Activated CD8-positive, alpha-beta memory T cell treated with anti-CD3 and anti-CD28 coated beads, Interleukin-2, amount 50 U/mL, for 1 hour (primary cell): ENCODE measurements around the gene SETBP1.

ENCODE experiments used
- DNase-seq: peaks from one replicate; pipeline ENCODE4 v3.0.0-alpha.2; 2020; ENCODE audit errors: extremely low read depth

Gene SETBP1

DNA sequence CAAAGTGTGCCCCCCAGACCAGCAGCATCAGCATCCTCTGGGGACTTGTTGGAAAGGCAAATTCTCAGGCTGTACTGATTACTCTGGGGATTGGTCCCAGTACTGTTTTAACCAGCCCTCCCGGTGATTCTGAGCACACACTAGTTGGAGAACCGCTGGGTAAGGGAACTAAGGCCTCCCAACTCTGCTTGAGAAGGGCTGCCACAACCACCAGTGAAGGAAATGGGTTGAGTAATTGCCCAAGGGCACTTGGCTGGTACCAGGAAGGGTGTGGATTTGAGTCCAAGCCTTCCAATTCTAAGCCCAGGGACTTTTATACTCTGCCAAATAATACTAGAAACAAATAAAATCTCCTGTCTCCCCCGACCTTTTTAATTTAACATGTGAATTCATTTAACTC lies 219.9 kb downstream of the SETBP1 start:
- no peak for DNase-seq

DNA sequence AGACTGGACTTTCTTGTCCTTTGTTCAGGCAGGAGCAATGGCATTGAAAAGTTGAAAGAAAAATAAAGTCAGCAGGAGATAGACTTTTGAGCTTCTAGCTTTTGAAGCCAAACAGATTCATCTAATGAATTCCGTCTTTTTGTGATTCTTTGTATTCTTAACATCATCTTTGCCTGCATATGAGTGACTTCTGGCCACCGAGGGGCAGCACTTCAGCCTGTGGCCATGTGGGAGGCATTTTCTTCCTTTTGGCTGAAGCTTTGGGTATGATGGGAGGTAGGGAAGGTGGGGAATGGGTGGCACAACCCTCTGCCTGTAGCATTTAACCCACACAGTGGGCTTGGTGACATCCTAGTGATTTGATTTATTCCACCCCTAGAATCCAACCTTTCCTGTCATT lies 220.6 kb downstream of the SETBP1 start:
- no peak for DNase-seq

DNA sequence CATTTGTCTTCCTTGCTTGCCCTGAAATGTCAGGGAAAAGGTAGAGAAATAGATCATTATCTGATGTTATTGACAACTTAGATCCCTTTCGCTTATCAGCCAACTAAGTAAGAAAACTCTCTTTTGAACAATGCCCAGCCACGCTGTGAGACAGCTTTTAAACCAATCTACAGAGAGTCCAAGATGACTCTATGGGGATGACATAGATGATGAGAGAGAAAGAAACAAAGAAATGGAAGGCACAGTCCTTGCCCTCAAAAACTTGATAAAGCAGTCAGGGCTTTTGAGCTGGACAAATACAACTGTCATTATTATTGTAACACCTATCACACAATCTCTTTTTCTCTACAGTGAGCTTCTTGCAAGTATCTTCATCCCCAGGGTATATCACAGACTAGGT lies 222.6 kb downstream of the SETBP1 start:
- no peak for DNase-seq

- no peak for DNase-seq
Measured at GRCh38 chr18:44904768-44905167, 224.1 kb downstream of the SETBP1 start.

DNA sequence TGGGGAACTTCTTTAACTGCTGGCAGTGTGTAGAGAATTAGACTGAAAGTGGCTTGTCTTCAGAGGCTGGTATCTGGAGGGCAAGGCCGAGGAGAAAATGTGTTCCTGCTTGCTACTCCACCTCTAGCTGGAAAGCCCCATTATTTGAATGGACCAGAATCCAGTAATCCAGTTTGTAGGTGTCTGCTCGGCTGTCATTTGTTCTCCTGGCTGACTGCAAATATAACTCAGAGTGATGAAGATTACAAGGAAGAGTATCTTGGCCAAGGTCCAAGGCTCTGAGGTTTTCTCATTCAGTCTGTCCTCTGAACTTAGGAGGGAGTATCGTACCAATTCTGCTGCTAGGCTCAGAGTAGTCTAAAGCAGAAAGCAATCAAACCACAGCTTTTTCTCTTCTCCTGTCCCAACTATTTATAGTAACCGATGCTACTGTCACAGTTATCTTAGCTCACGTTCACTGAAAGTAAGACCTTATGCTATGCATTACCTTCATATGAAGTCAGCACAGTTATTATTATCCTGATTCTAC lies 228.6 kb downstream of the SETBP1 start:
- no peak for DNase-seq

- no peak for DNase-seq
Measured at GRCh38 chr18:44911260-44911659, 230.6 kb downstream of the SETBP1 start.

DNA sequence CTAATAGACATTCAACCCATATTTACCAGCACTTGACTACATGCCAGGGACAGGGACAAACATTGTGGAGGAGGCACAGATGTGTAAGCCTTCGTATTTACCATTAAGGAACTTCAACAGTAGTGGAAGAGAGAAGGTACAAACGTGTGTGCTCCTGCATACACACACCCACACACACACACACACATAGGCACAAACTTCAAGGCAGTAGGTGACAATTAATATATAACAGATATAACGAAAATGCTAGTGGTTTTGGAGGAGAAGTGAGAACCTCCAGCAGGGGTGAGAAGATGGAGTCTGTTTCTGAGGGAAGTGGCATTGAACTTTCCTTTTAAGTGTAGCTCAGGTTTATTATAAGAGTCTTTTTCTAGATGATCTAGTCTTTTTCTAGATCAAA lies 231.1 kb downstream of the SETBP1 start:
- no peak for DNase-seq

DNA sequence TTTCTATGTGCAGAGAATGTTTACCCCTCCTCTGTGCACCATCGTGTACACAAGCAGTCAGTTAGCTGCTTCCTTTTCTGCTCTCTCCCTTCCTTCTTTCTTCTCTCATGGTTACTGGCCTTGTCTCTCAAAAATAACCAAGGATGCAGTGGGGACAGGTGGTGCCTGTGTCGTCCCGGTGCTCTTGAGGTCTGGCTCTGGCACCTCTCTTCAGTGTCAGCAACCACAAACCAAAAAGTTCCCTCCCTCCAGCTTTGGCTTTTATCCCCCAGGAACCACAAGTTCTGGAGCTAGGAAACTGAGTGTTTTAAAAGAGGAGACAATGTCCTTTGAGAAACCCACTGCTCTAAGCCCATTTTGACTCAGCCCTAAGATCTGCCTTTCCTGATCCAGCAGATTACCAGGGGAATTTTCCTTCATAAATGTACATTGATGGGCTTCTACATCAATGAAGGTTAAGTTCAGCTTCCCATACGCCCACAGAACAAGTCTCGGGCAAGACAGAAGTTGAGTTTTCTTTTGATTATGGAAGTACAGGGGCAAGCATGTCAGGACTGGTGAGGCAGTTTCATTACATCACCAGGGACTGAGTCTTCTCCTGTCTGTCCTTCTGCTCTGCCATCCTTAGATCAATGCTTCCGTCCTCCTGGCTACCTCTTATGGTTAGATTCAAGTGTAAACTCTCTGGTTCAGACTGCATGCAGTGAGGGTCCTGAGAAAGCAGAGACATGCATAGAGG lies 232.2 kb downstream of the SETBP1 start:
- no peak for DNase-seq

DNA sequence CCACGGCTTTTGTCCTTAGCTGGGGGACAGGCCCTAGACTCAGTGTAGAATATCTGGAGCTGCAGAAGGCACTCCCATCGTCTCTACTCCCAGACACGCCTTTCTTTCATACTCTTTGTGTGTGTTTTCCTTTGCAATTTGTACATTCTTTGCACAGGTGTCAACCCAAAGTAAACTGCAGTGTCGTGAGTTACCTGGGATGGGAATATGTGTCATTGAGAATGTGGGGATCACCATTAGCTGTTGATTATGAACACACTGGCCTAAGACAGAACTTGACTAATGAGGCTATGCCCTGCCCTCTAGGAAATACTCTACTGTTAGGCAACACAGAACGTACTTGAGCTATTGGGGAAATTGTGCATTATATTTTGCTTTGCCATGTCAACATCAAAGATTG lies 233.3 kb downstream of the SETBP1 start:
- DNase-seq, result no peak

- DNase-seq, result no peak
Measured at GRCh38 chr18:44915213-44915612, 234.5 kb downstream of the SETBP1 start.

DNA sequence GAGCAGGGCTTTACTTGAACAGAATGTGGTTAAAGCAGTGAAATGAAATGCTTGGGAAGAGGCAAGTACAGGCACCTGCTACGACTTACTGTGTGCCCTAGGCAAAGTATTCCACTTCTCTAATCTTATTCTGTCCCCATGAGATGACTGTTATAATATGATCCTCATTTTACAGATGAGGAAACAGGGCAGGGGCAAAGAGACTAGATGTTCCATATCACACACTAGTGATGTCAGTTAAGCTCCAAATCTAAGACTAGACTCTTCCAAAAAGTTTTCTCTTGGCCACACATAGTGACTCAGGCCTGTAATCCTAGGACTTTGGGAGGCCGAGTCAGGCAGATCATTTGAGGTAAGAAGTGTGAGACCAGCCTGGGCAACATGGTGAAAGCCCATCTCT lies 235.0 kb downstream of the SETBP1 start:
- no peak for DNase-seq

- no peak for DNase-seq
Measured at GRCh38 chr18:44916429-44917207, 235.9 kb downstream of the SETBP1 start.

DNA sequence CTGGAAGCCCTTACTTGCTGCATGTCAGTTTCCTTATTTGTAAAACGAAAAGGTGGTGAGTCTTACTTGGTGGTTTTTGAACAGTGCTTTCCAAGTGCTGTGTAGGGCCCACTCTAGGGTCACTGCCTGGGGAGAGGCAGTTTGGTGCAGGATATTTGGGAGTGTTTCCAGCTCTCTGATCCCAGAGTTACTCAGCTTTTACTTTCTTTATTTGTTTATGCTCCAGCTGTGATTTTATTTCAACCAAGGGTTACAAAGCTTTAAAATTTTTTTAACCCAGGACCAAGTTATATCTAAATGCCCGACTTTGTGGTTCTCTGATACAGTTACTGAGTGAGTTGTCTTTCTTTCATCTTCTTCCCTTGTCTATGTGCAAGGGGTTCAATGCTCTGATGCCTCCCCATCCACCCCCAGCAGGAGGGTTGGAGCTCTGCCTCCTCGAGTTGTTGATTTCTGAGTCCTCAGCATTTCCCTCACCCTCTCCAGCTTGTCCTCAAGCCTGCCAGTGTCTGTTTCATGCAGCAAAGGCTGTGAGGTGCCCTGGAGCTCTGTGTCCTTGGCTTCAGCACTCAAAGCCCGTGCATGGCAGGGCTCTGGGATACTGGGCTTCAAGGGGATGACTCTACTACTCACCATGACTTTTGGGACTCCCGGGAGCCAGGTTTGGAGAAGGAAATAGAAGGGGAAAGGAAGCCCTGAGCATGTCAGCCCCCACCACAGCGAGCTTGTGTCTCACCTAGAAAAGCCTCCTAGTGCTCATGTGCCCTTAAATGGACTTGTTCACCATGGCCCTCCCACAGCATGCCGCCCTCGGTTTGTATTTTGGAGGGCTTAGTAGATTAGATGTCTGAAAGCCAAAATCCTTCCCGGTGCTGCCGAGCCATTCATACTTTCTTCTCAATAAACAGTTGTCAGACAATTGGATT lies 236.8 kb downstream of the SETBP1 start:
- no peak for DNase-seq

- no peak for DNase-seq
Measured at GRCh38 chr18:44918142-44918476, 237.4 kb downstream of the SETBP1 start.

DNA sequence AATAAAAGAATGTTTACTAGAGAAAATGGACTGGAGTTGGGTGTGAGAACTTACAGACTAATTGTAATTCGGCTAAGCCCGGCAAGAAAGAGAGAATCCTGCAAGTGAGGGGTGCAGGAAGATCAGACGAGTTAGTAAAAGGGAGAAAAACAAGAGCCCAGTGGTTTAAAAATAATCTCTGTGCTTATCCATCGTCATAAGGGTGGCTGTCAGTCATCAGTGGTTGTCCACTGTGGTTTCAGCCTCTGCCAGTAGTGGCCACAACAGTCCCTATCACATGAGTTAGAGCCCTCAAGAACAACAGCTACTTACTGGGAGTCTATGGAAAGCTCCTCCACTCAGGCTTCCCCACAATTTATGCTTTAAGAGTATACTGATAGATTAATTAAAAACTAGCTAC lies 239.8 kb downstream of the SETBP1 start:
- DNase-seq, result no peak

DNA sequence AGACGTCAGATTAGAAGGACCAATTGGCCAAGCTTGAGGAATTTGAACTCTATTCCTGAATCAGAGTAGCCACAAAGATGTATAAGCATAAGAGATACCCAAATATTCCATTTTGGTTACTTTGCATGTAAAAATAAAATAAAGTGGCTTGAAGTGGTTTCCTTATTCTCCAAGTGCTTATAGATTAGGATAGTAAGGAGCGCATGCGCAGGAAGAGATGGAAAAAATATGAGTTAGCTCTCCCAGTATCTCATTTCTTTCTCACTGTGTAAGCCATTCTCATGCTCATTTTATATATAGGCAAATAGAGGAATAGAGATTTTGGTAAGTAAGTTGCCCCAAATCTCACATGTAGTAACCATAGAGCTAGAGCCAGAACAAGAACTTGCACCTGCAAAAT lies 241.3 kb downstream of the SETBP1 start:
- DNase-seq, result no peak

DNA sequence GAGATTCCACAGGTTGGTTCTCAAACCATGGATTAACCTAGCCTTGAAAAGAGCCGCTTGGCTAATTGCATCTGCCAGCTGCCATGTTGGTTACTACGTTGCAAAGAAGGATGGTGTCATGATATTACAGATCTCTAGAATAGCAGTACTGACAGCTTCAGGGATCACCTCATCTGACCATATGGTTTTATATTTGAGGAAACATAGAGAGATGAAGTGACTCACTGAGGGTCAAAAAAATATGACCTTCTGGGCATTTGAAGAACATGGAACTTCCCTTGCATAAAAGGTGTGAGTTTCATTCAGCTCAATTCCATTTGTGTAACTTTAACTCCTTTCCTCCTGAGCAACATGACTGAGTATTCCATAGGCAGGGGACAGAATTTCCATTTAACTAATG lies 242.3 kb downstream of the SETBP1 start:
- DNase-seq, result no peak

DNA sequence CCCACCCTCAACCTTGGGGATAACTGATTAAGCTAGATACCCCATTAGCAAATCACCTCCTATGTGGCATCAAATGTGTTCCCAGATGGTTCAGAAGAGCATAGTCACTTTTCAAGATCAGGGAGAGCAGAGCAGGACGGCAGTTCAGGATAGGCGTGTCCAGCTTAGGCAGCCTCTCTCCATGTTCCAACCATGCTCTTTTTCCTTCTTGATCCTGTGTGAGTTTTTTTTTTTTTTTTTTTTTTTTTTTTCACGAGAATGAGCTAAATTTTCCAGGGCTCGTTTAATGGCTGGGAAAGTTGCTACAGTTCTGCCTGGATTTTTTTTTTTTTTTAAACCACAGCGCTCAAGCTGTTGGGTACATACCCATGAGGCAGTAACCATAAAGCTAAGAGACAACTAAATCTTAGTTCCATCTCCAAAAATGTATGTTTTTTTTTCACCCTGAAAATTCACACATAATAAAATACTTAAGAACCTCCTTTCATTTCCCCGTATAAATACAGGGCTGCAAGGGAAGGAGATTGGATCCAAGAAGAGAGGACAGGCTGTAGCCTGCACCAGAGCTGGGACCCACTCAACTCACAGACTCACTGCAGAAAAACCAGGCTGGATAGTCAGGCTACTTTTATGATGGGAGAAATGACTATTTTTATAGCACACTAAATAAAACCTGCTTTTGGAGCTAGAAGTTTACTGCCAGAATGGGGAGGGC lies 244.3 kb downstream of the SETBP1 start:
- no peak for DNase-seq

DNA sequence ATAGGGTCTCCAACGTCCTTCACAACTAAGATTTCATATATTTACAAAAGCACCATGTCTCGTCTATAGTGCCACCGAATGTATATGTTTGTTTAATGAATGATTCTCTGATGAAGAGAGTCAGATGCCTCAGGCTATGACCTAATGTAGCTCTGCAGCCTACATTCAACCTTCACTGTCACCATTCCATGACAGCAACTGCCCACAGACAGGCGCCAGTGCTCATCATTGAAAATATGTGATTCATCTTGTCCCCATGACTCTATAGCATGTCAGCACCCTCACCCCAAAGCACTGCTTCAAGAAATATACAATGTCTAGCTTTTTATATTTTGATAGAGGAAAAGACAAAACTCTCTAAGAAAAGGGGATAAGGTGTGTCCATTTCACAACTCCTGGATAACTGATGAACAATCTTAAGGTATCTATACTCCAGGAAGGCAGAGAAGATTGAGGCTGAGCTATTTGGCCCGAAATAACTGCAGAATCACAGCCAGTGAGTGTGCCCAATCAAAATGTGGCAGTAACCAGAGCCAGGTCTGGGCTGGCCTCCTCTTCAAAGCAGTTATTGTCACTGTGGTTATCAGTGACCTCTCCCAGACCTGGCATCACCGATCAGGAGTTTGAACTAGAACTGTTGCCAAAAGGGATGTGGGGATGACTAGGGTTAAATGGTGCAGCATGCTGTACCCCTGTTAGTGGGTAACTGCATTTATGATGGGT lies 246.6 kb downstream of the SETBP1 start:
- no peak for DNase-seq

DNA sequence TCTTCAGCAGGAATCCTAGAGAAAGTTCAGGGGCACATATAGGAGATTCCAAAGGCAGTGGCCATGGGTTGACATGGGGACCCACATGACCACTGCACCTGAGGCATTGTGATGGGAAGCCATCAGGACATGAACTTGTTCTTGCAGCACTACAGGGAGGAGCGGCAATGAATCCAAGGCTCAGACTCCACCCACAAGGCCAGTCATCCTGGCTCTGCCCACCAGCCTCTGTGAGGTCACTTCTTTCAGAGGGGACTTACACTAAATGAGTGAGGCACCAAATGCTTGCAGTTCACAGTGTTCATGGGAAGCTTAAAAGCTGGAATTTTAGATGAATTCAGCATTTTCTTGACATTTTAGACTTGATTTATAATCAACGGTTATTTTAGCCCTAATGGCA lies 254.2 kb downstream of the SETBP1 start:
- DNase-seq, result no peak

DNA sequence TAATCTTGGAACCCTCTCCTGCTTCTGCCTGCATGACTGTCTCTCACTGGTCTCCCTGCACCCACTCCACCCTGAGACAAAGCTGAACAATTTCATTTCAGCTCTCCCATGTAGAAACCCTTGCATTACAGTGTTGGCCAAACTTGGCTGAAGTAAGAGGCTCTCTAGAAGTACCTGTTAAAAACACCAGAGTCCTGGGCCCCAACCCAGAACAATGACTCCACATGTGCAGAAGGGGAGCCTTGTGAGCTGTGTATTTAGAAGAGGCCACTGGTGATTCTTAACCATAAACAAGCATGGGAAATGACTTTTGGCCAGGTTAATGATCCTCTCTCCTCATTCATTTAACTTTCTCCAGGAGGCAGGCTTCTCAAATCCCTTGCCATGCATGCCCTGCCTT lies 254.8 kb downstream of the SETBP1 start:
- DNase-seq, result no peak
